Fibroblast of the aortic adventitia (primary cell): ENCODE results near the gene ZNFX1. TPM values are rescaled to one million over a fixed set of nuclear protein-coding genes. Genes with fewer than 3 reads are reported as not detected.

Experiments used
- DNase-seq: peaks from one replicate; pipeline ENCODE4 v3.0.0-alpha.2; 2010; ENCODE audit warnings: low read depth
- H3K4me3 ChIP-seq: 2 replicates; pipeline ENCODE4 v1.5.1; 2011; ENCODE audit warnings: low read depth, mild to moderate bottlenecking, control low read depth, low read length, moderate library complexity
- total RNA-seq: library from RNA; depleted of rRNA; stranded (reverse); fragments of >200 nt; gene quantifications from 2 replicates; pipeline ENCODE4 v1.2.3, GENCODE V29; 2012; ENCODE audit warnings: low replicate concordance
- TF ChIP-seq, protein P1 (sequence below): IDR thresholded peaks from 2 replicates; pipeline ENCODE4 v1.5.1; 2011; ENCODE audit warnings: mild to moderate bottlenecking, low read length, control low read depth, inconsistent platforms; ENCODE audit not compliant: insufficient read depth

Gene ZNFX1
- total RNA-seq, 1 donor: 54.5 TPM

DNA sequence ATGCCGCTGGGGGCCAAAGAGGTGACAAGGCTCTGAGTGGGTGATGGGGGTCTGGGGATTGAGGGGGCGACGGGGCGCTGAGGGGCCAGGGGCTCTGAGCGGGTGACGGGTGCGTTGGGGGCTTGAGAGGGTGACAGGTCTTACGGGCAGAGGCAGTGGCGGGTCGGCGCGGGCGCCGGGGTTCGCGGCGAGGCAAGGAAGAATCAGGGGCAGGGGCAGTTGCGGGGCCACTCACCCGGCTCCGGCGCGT lies 146 bp downstream of the ZNFX1 start:
- TF ChIP-seq, protein P1, sequence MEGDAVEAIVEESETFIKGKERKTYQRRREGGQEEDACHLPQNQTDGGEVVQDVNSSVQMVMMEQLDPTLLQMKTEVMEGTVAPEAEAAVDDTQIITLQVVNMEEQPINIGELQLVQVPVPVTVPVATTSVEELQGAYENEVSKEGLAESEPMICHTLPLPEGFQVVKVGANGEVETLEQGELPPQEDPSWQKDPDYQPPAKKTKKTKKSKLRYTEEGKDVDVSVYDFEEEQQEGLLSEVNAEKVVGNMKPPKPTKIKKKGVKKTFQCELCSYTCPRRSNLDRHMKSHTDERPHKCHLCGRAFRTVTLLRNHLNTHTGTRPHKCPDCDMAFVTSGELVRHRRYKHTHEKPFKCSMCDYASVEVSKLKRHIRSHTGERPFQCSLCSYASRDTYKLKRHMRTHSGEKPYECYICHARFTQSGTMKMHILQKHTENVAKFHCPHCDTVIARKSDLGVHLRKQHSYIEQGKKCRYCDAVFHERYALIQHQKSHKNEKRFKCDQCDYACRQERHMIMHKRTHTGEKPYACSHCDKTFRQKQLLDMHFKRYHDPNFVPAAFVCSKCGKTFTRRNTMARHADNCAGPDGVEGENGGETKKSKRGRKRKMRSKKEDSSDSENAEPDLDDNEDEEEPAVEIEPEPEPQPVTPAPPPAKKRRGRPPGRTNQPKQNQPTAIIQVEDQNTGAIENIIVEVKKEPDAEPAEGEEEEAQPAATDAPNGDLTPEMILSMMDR: no peak
- no peak for DNase-seq
- H3K4me3 ChIP-seq: peak overlapping the region; percentile 97

DNA sequence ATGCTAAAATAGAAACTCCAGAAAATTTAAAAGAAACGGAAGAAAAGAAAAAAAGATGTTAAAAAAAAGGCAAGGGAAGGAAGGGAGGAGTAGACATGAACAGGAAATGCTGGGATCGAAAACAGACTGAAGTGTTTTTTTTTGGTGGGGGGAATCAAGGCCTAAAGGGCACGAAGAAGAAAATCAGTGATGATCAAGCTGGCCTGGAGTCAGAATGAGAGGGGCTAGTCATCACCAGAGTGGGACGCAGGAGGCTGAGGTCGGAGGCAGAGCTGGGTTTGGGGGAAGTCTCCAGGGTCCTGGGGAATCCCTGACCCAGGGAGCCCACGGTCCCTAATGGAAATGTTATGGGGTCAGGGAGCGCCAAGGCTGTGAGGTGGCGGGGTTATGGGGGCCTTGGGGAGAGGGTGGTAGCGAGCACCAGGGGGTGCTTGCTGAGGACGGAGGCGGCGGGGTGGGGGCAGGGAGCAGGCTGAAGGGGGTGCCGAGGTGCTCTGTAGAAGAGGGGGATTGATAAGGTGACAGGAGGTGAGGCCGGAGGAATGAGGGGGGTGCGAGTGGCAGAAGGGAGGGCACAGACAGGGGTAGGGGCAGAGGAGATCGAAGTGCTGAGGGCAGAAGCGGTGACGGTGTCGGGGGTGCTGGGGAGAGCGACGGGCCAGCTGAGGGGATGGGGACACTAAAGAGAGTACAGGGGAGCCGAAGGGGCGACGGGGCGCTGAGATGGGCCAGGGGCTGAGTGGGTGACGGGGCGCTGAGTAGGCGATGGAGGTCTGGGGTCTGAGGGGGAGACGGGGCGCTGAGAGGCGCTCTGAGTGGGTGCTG lies 684 bp downstream of the ZNFX1 start:
- DNase-seq: no peak
- TF ChIP-seq, protein P1: no peak
- peak overlapping the region; percentile 97 for H3K4me3 ChIP-seq

DNA sequence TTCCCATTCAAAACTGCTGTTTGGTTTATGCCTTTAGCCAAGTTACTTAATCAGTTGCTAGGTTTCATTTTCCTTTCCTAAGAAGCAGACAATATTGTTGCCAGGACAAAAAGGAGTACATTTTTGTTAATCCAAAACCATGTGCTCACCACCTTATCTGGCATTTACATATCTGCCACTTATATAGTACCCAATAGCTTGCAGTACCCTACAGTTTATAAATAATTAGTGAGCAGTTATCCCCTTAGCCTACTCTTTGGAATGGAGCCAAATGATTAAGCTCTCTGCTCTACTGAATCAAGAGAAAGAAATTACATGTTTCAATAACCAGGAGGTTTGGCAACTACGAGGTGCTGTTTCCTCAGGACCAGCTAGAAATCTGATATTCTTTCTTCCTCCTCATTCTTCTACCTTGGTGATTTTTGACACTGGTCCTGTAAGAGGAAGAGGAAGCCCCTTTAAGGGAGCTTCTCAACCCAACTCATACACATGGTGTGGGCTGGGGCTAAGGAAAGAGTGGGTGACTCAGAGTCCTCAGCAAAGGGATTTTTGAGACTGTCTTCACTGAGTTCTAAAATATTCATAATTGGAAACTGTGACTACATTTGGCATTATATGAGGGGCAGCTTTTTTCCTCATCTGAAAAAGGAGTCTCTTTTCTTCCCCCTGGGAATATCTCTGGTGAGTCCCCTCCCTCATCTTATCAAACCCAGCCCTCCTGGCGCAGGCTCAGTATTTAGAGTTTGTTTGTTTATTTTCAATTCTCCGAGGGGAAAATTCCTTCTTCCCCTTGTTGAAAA lies 1.5 kb downstream of the ZNFX1 start:
- H3K4me3 ChIP-seq: peak overlapping the region; percentile 97
- peak; percentile 68 for DNase-seq
- TF ChIP-seq, protein P1: no peak

DNA sequence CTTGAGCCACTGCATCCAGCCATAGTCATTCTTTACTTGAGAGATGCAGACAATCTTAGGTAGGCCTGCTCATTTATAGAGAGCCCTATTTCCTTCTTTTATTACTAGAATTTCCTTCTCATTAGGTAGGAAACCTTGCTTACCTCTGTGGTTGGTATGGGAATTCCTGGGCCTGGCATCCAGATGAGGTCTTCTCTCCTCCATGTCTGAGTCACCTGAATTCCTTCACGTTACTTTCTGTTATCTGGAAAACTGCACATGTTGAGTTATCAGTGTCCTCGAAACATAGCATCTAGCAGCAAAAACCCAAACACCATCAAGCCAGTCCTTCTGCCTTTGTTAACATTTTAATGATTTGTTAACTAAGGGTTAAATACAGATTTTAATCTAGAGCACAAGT lies 2.2 kb downstream of the ZNFX1 start:
- DNase-seq: no peak
- H3K4me3 ChIP-seq: peak overlapping the region; percentile 34
- TF ChIP-seq, protein P1: no peak

DNA sequence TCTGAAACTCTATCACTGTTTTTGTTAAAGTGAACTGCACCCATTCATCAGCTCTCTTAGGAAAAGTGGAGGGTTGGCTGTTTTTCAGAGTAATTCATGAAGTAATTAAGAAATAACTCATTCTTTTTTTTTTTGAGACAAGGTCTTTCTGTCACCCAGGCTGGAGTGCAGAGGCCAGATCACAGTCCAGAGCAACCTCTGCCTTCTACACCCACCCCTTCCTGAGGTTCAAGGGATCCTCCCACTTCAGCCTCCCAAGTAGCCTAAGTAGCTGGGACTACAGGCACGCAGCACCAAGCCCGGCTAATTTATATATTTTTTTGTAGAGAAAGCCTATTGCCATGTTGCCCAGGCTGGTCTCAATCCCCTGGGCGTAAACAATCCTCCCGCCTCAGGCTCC lies 2.6 kb downstream of the ZNFX1 start:
- DNase-seq: no peak
- no peak overlapping the region for H3K4me3 ChIP-seq
- TF ChIP-seq, protein P1: no peak

DNA sequence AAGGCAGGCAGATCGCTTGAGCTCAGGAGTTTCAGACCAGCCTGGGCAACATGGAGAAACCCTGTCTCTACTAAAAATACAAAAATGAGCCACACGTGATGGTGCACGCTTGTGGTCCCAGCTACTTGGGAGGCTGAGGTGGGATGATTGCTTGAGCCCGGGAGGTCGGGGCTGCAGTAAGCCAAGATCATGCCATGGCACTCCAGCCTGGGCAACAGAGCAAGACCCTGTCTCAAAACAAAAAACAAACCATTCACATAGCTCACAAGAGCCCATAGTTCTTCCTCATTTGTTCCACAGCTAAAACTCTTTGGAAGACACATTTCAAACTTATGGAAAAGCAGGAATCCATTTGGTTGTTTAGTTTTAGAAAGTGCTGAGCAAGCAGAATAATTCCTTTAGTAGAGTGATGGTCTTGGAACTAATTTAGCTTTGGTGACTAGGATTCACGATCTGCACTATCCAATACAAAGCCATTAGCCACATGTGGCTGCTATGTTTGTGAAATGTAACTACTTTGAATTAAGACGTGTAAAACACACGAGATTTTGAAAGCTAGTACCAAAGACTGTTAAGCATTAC lies 4.1 kb downstream of the ZNFX1 start:
- TF ChIP-seq, protein P1: no peak
- DNase-seq: no peak
- H3K4me3 ChIP-seq: no peak overlapping the region
